Calu3 (cell line): ENCODE results near the gene DCC. TPM values are rescaled to one million over a fixed set of nuclear protein-coding genes. Genes with fewer than 3 reads are reported as not detected.

Experiments used
- BruUV-seq: library from RNA; stranded (reverse); fragments of 400-500 nt; replicated peaks from 2 replicates; lab custom pipeline; 2021; lab: Mats Ljungman, UMichigan
- CTCF ChIA-PET: fragments of 300-600 bp; sonication (Branson Sonifier 250); formaldehyde crosslinking; loops from one replicate; lab custom pipeline; 2022; ENCODE audit warnings: antibody characterized with exemption; lab: Charles Lee
- DNase-seq: peaks from one replicate; pipeline ENCODE4 v3.0.0; 2022
- H3K27ac Mint-ChIP-seq: one replicate; pipeline ENCODE4 v1.8.0; 2022; ENCODE audit warnings: mixed read lengths; ENCODE audit not compliant: unreplicated experiment
- H3K27me3 Mint-ChIP-seq: one replicate; pipeline ENCODE4 v1.8.0; 2022; ENCODE audit warnings: mixed read lengths; ENCODE audit not compliant: unreplicated experiment
- H3K36me3 Mint-ChIP-seq: one replicate; pipeline ENCODE4 v1.8.0; 2022; ENCODE audit warnings: mild to moderate bottlenecking, moderate library complexity, mixed read lengths; ENCODE audit not compliant: insufficient read depth, unreplicated experiment
- H3K4me1 Mint-ChIP-seq: one replicate; pipeline ENCODE4 v1.8.0; 2022; ENCODE audit warnings: mild to moderate bottlenecking, low read depth, mixed read lengths; ENCODE audit not compliant: unreplicated experiment
- H3K4me3 Mint-ChIP-seq: one replicate; pipeline ENCODE4 v1.8.0; 2022; ENCODE audit warnings: mild to moderate bottlenecking, low read depth, moderate library complexity, mixed read lengths; ENCODE audit not compliant: unreplicated experiment
- H3K9me3 Mint-ChIP-seq: one replicate; pipeline ENCODE4 v1.8.0; 2022; ENCODE audit warnings: low read depth, mixed read lengths; ENCODE audit not compliant: unreplicated experiment
- intact Hi-C: fragments of 100-400 bp; cut with micrococcal nuclease; formaldehyde crosslinking; loops from one replicate; pipeline ENCODE4 v1.10.0; 2022; ENCODE audit not compliant: unreplicated experiment
- total RNA-seq: library from RNA; stranded (reverse); gene quantifications from 2 replicates; pipeline ENCODE4 v1.2.3, GENCODE V29; 2022
- TF ChIP-seq, protein P1 (sequence below): fragments of 200-600 bp; IDR thresholded peaks from one replicate; pipeline ENCODE4 v1.8.0; 2022; ENCODE audit warnings: antibody characterized with exemption; ENCODE audit not compliant: unreplicated experiment

The DCC gene
- total RNA-seq, 1 experiment from 2014 or later: not detected

DNA sequence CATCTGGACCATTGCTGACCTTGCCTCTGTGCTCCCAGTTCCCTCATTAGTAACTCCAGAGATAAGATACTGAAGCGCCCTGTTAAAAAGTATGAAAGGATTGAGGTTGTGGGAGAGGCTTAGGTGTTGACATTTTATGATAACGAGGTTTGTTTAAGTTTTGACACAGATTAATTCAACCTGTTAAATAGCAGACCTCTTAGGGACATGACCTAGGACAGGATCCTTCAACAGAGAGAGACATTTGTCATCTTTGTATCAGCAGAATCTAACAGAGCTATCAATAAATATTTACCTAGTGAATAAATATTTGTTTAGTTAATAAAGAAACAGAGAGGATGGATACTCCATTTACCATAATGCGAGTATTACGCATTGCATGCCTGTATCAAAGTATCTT, 99.5 kb downstream of the DCC start:
- no peaks in the 10 kb centered on the region for H3K4me1 Mint-ChIP-seq
- DNase-seq: no peak
- intact Hi-C loops: no loop called here
- CTCF ChIA-PET: no interaction called here
- TF ChIP-seq, protein P1, sequence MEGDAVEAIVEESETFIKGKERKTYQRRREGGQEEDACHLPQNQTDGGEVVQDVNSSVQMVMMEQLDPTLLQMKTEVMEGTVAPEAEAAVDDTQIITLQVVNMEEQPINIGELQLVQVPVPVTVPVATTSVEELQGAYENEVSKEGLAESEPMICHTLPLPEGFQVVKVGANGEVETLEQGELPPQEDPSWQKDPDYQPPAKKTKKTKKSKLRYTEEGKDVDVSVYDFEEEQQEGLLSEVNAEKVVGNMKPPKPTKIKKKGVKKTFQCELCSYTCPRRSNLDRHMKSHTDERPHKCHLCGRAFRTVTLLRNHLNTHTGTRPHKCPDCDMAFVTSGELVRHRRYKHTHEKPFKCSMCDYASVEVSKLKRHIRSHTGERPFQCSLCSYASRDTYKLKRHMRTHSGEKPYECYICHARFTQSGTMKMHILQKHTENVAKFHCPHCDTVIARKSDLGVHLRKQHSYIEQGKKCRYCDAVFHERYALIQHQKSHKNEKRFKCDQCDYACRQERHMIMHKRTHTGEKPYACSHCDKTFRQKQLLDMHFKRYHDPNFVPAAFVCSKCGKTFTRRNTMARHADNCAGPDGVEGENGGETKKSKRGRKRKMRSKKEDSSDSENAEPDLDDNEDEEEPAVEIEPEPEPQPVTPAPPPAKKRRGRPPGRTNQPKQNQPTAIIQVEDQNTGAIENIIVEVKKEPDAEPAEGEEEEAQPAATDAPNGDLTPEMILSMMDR: no peak
- H3K27me3 Mint-ChIP-seq: peaks cover 40% of the 10 kb centered on the region
- no peak overlapping the region for H3K4me3 Mint-ChIP-seq
- H3K9me3 Mint-ChIP-seq: no peaks in the 10 kb centered on the region
- no TSS peak for BruUV-seq
- no peaks in the 10 kb centered on the region for H3K36me3 Mint-ChIP-seq
- H3K27ac Mint-ChIP-seq: no peak overlapping the region

DNA sequence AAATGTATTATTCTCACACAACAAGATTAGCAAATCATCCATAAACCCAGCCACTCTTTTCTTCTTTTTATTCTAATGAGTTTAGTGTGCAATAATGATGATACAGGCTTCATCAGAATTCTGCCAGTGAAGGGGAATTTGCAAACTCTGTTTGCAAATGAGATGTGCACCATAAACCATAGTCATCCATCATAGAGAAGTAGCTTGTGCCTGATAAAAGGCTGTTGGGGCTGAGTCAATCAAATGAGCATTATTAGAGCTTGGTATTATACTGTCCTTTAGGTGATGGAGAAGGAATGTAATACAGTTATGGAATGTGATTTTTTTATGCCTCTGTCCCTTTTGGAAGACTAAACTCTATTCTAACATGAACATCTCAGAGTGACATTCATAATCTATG, 101.8 kb downstream of the DCC start:
- no peaks in the 10 kb centered on the region for H3K4me1 Mint-ChIP-seq
- H3K27ac Mint-ChIP-seq: no peak overlapping the region
- peaks cover 17% of the 10 kb centered on the region for H3K27me3 Mint-ChIP-seq
- intact Hi-C loops: no loop called here
- no peak for DNase-seq
- H3K4me3 Mint-ChIP-seq: no peak overlapping the region
- H3K36me3 Mint-ChIP-seq: no peaks in the 10 kb centered on the region
- no TSS peak for BruUV-seq
- CTCF ChIA-PET: no interaction called here
- no peaks in the 10 kb centered on the region for H3K9me3 Mint-ChIP-seq
- TF ChIP-seq, protein P1: no peak

DNA sequence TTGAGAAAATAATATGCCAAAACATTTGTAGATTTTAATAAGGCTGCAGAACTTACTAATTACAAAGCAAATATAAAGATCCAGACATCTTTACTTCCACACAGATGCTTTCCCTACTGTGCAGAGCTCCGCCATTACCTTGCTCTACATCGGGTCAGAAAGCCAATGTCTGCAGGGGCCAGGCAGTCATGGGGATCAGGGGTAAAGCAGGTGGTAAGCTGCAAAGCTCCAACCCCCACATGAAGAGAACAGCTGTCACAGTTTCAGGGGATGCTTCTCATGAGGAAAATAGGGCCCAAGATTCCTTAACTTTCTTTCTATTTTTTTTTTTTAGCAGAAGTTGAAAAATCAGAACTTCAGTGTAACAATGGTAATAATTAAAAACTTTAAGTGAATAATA, 102.7 kb downstream of the DCC start:
- Mint-ChIP-seq H3K4me1 (no peaks in the 10 kb centered on the region), H3K9me3 (no peaks in the 10 kb centered on the region), H3K27ac (no peak overlapping the region), H3K4me3 (no peak overlapping the region), H3K27me3 (peaks cover 16% of the 10 kb centered on the region), H3K36me3 (no peaks in the 10 kb centered on the region)
- TF ChIP-seq, protein P1: no peak
- no TSS peak for BruUV-seq
- CTCF ChIA-PET: no interaction called here
- no peak for DNase-seq
- intact Hi-C loops: no loop called here

DNA sequence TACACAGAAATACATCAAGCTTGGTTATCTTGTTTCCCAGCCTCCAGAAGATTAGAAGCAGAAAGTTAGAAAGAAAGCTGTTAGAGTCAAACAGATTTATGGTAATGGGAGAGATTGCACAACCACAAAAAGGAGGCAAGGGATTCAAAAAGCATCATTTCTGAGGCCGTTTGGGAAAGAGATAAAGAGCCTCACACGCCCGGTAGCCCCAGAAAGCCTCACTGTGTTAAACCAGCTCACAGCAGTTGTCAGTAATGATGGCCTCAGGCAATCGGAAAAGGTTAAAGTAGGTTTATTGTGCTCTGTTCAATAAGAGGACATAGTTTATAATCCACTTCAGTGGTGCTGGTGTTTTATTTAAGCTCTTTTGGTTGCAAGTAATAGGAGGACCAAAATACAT, 111.3 kb downstream of the DCC start:
- no peak overlapping the region for H3K4me3 Mint-ChIP-seq
- no peak overlapping the region for H3K27ac Mint-ChIP-seq
- no peaks in the 10 kb centered on the region for H3K36me3 Mint-ChIP-seq
- H3K27me3 Mint-ChIP-seq: peaks cover 18% of the 10 kb centered on the region
- no peaks in the 10 kb centered on the region for H3K9me3 Mint-ChIP-seq
- H3K4me1 Mint-ChIP-seq: no peaks in the 10 kb centered on the region
- CTCF ChIA-PET: no interaction called here
- TF ChIP-seq, protein P1: no peak
- intact Hi-C loops: no loop called here
- no peak for DNase-seq
- BruUV-seq: no TSS peak
